Inferior parietal cortex (tissue), 1 donor: Measurements from ENCODE around the gene TACC2.

Source experiments
- DNase-seq: peaks from one replicate; pipeline ENCODE4 v3.0.0-alpha.2; 2016; ENCODE audit errors: extremely low spot score

TACC2 gene

DNA sequence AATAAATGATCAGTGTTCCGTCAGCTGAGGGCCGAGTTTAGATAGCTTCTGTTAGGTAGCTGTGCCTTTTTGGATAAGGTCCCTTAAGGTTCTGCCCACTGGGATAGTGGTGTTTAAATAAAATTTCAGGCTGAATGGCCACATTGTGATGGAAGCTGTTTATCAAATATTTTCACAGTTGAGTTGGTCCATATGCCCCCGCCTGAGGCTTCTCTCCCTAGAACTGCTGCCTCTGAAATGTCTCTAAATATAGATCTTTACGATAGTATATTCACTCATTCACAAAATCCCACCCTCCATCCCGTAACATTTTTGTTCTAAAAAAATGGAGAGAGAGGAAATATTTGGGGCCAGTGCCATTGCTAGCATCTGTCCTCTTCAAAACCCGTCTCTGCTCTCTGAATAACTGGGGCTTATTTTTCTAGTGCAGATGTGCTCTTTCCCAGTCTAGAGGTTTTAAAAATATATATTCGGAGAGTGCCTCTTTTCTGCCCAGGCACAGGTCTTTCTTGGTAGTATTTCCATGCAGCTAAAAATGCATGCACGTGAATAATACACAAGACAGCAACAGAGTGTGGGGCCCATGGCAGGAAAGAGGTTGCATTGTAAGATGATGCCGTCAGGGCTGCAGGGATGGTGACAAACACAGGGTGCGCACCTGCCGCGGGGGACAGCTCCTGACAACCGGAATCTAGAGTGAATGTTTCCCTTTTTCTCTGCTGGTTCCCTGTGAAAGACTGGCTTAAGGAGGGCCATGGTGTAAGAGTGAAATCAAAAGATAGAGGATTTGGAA is 176.7 kb downstream of the TACC2 start:
- no peak for DNase-seq

DNA sequence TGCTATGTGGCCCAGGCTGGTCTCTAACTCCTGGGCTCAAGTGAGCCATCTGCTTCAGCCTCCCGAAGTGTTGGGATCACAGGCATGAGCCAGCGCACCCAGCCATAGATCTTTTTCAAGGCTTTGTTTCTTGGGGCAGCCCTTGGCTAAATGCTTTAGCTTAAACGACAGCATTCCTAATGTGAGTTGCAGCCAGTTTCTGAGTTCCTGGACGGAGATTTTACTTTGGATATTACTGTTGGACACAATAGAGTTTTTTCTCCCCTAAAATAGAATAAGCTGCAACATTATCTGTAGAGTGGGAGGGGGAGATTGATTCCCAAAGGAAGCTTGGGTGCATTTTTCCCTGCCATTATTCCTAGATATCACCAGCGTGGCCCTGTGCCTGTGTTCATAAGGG is 179.1 kb downstream of the TACC2 start:
- no peak for DNase-seq

DNA sequence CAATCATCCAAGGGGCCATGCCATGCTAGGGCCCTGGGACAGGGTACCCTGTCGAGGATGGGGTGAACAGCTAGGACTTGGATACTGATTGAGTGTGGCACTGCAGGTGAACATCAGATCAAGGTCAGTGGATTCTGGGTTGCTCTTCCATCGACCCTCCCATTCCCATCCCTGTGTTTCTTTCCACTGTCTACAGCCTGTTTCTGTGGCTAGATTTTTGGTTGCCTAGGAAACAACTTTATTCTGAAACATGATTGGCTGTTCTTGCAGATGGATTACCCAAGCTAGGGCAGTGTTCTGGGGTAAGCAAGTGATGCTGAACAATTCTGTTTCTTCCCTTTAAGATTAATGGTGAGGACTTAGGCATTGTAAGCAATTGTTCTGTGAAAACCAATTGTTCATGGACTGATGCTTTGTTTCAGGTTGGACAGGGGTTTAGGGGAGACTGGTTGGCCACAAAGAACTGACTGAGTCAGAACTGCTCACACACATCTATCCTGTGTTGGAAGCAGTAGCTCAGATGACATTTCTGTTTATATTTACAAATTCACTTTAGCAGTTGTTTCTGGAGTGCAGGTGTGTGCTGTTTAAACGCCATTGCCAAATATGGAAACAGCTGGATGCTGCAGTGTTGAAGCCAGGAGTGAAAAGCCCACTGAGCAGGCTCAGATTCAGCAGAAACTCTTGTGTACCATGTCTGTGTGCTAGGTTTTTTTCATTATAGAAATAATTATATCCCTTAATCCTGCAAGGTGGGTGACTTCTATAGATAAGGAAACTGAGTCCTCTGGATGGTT is 179.8 kb downstream of the TACC2 start:
- DNase-seq, result no peak

DNA sequence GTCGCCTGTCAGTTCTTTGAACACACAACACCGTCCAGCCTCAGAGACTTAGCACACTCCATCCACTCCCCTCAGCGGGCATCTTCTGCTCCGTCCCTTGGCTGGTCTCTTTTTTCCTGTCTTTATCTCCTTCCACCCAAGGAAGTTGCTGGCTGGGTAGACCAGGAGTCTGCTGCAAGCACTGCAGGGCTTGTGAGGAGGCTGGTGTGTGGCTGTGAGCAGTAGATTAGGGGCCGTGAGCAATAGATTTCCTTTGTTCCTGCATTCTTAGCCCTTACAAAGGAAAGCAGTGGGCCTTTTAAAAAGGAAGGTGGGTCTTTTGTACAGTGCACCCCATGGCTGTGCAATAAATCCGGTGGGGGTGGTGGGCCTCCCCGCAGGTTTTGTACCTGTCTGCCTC is 181.8 kb downstream of the TACC2 start:
- no peak for DNase-seq

DNA sequence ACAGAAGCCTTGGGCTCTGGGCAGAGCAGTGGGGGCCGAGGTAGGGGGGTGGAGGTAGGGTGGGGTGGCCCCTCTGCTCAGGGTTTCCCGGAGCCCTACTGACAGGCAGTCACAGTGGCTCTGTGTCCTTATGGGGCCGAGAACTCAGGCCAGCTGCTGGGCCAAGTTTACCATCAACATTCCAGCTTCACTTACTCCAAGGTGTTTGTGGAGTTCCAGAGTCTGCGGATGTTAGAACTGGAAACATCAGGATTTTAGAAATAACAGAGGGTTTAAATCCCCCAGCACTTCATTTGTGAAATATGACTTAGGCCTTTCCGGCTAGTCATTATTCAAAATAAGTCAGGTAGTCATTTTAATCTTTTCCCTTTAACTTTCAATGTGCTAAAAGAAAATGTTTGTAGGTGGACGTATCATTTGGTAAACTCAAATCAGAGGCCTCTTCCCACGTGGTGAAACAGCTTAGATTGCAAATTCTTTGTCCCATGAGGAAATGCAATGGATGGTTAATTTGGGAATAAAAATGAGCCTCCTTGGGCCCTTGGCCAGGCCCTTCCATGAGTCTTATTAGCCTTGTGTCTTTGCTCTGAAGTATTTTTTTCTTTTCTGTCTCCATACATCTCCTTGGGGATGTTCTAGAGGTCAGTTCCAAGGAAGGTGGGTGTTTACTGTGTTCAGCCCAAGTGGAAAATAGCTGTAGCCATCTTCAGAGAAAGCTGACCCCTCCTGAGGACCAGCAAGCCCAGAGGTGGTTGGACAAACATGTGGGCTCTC is 182.5 kb downstream of the TACC2 start:
- DNase-seq, result no peak

DNA sequence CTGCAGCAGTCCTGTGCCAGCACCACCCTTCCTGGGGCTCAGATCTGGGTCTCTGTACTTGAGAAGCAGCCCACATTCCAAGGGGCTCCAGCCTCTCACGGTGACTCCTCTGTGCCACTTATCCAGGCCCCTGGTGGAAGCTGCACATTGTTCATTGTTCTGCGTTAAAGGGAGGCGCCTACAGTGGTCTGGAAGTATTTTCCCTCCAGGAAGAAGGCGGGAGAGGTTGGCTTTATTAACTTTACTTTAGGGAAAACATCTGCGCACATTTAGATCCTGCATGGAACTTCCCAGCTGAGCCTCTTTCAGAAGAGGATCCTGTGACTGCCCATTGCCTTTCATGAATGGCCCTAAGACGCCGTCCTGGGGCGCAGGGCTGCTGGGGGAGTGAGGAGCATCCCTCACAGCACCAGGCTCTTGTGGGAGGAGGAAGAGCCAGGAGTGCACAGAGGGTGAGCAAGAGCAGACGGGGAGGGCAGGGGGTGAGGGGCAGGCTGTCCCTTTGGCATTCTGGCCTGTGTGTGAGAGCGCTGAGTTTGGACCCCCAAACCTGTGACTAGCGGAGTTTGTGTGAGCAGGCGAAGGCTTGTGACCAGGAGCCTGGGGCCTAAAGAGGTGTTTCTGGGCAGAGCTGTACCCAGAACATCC is 183.5 kb downstream of the TACC2 start:
- DNase-seq, result no peak

DNA sequence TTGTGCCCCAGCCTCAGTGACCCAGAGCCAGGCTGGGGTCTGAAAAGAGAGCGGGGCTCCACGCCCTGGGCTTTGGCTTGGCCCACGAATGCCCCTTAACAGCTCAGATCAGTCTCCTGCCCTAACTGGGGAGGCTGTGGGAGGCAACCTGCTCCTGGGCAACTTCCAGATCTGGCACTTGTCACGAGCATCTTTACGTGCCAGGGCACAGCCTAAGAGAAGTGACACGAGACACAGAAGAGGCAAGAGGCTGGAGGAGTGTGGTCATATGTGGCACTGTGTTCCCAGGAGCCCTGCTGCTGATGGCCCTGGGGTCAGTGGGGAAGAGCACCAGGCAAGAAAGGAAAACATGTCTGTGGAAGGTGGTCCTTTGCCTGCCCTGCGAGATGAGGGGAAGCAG is 184.4 kb downstream of the TACC2 start:
- no peak for DNase-seq

DNA sequence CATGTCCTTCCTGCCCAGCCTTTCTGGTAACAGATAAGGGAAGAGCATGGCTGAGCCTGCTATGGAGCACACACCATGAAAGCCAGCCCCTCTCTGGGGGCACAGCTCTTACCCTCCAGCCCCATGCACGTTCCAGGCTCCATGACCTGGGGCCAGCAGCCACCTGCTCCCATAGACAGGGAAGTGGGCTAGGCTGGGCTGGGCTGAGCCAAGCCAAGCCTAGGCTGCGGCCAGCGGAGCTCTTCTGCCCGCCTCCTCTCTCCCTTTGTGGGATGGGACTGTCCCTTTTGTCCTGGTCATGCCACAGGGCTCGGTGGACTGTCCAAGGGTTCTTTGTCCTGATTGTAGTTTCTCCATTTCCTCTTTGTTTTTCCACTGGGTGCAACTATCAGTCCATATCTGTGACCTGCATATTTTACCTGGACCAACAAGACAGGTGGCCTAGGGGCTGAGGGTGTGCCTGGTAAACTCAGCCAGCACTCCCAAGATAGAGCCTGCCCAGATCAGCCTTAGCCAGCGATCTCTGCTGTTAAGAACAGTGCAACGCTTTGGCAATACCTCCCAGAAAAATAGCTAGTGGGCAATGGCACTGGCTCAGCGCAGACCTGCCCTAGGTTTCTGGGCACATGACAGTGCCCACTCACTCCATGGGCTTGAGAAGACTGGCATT is 184.9 kb downstream of the TACC2 start:
- DNase-seq, result no peak

DNA sequence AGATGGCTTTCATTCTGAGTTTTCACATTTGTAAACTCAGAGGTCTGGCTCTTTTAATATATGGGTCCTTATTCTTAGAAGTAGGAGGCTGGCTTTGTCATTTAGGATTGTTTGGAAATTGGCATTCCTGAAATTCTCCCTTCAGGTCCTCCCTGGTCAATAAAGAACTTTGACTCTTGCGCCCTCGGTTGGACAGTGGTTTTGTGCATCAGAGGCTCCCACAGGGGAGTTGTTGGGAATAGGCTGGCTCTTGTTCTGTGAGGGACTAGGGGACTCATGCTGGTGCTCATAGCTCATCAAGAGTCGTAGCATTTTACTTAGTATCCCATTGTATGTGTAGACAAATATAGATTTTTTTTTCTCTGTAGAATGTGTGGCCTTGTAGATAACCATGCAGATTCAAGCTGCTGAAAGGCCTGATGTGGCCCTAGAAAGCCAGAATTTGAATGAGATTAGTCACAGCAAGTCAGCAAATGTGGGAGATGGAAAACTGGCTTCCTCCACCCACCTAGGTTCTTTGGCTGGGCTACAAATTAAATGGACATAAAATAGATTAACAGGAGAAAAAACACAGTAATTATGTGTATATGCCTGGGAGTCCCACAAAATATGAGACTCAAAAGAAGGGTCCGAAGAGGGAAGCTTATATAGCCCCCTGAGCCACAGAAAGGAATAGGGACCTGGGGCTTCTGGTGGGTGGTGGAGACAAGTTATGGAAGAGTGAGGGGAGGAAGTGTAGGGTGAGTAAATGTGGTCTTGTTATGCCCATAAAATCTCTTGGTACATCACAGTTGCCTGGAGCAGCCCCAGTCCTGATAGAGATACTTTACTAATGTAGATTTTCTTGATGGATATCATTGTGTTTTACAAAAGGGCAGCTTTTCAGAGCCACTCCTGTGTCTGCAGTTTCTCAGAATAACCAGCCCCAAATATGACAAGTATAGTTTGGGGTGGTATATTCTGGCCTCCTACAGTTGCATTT is 187.6 kb downstream of the TACC2 start:
- no peak for DNase-seq

DNA sequence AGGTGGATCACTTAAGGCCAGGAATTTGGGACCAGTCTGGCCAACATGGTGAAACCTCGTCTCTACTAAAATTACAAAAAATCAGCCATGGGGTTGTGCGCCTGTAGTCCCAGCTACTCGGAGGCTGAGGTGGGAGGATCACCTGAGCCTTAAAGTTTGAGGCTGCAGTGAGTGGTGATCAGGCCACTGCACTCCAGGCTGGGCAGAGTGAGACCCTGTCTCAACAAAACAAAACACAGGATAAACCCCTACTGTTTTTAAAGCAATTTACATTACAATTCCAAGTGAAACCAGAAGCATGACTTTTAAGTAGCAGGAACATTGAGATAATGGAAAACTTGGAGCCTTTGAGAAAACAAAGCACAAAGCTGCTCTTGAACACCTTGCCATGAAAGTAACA is 189.7 kb downstream of the TACC2 start:
- no peak for DNase-seq

DNA sequence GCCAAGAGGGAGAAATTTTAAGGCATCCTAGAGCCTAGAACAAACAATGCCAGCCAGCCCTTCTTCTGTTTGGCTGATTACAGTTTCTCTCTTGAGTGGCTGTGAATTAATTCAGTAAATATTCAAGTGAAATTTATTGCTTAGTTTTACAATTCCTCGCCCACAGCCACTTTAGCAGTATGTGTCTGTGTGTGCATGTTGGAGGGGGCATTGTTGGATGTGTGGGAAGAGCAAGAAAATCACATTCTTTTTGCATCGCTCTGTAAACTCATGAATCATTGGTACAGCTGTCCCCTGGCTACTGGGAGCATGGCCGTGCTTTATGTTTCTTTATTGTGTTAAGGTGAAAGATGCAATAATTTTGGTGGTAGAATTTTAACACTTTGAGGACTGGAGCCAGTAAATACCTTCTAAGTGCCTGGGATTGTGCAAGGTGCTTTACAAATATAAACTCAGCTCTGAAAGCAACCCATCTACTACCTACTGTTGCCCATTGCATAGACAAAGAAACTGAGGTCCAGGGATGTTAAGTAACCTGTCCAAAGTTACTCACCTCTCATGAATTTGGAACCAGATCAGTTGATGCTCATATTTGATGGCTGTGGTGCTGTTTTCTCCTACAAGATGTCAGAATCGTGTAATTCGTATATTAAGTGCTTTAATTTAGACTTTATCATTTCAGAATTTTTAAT is 192.2 kb downstream of the TACC2 start:
- DNase-seq, result no peak

DNA sequence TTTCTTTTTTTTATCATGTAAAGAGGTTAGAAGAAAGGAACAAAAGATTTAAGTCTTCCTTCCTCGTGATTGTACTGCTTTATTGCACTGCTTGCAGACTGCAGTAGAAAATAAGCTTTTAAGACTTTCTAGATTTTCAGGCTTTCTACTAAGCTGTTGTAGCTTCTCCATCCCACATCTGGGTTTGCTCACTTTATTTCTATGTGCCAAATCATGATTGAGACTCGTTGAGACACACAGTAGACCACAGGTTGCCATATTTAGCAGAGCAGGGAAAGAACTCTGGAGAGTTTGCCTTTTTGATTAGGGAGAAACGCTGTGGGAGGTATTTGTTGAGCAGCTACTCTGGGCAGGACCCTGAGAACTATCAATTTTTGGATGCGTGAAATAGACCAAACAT is 192.9 kb downstream of the TACC2 start:
- DNase-seq, result no peak

DNA sequence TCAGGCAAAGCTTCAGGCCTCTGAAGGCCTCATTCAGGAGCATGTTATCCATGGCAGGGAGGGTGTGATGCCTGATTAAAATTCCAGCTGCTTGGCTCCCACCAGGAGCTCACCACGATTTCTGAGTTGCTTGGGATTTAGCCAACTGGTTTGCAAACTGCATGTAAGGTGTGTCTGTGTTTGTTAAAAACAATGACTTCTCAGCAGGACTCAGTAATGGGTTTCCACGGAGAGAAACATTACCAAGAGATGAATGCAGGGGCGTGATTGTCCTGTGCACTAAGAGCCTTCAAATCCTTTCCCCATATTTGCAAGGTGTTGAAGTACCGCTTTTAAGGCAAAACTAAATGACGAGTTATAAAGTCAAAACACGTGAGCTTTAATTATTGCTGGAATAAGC is 193.3 kb downstream of the TACC2 start:
- no peak for DNase-seq

DNA sequence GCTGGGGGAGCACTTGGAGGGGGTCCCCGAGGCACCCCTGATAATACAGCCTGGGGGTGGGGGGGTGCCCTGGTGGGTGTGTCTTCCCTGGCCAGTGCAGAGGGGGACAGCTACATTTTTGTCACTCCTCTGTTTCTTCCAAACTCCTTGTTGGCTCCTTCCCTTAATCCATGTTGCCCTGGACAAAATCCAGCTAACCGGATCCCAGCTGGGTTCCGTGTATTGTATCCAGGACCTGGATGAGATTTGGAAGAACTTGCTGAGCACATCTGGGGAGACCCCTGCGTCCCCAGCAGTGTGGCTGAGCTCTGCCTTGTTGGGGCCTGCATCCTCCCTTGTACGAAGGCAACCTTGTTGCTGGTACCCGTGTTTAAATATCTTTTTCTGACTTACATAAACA is 195.3 kb downstream of the TACC2 start:
- no peak for DNase-seq

DNA sequence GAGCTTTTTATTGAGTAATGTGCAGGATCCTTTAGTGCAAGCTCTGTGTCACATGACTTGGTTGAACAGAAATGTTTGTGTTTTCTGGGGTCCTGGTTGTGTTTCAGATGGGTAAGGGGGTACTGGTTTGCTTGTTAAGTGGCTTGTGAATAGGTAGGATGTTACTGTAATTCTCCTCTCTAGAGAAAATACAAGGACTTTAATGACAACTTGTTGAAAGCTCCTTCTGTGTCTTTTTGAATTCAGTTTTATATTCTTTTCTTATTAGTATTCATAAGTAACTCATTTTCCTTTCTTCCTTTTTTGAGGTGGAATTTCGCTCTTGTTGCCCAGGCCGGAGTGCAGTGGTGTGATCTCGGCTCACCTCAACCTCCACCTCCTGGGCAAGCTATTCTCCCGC is 196.7 kb downstream of the TACC2 start:
- DNase-seq, result no peak

DNA sequence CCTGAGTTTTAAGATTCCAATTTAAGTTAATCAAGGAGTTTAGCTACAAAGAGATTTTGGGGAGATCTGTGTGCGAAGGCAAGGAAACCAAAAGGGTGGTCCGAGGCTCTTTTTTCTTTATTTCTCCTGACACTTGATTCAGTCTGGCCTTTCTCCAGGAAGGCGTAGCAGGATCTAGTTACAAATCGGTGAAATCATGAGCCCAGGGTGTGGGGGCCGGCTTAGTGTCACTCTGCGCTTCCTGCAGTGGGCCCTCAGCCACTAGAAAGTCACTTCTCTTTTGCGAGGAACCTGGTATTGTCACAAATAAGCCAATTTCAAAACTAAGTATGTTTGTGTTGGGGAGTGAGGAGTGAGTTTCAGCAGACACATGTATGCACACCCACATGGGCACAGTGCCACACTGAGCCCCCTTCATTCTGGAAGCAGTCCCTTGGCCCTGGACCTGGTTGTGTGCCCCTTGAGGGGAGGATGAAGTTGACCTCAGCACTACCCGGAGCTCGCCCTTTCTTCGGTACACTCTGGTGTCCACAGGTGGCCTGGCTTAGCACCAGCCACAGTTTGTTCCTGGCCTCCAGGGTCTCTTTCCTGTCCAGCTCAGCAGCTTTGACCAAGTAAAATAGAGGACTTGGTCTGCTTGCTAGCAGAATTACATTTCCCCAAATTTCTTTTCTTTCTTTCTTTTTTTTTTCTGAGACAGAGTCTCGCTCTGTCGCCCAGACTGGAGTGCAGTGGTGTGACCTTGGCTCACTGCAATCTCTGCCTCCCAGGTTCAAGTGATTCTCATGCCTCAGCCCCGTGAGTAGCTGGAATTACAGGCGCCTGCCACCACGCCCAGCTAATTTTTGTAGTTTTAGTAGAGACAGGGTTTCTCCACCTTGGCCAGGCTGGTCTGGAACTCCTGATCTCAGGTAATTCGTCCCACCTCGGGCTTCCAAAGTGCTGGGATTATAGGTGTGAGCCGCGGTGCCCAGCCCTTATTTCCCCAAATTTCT is 198.2 kb downstream of the TACC2 start:
- no peak for DNase-seq

DNA sequence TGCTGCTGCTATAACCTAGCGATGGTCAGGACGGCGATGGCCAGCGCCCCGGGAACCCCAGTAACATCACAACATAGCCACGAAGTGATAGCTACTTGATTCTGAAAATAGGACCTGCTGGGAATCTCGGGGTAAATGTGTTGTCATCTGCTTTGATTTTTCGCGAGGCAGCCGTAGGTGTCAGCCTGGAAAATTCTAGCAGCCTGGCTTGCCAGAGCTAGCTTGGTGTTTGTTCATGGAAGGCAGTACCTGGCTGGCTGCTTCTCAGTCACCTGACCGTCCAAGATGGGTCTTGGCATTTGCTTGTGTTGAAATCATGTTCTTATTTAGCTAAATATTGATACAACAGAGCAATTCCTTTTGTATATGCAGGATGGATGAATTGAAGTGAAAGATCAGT is 199.7 kb downstream of the TACC2 start:
- no peak for DNase-seq

DNA sequence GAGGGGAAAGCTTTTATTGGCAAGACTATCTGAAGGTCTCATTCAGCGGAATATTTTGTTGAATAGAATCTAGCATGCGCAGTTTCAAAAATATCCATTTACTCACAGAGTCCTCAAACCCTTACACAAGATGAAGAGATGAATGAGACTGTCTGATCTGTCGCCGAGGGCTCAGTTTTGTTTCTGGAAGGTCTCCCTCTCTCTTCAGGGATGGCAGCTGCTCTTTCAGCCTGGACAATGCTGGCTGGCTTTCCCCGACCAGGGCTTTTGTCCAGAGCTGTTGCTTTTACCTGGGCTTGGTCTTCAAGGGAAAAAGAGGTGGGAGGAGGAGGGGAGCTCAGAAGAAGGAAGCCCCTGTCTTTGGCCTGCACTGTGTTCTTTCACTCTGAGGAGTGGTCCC is 200.2 kb downstream of the TACC2 start:
- no peak for DNase-seq
